SK-N-SH treated with all-trans-retinoic acid at 6 μM for 48 hours (cell line): ENCODE data around the gene NCAN.

Experiments used
- ATAC-seq: fragments of 200-7000 bp; cut with Tn5 transposase; 3 replicates; pipeline ENCODE4 v1.9.1; 2020; ENCODE audit warnings: mild to moderate bottlenecking, moderate library complexity
- BACH2 ChIP-seq: fragments of 250-450 bp; sonication (Bioruptor Pico); IDR thresholded peaks from 2 replicates; pipeline ENCODE4 v1.9.0; 2021; ENCODE audit warnings: mild to moderate bottlenecking, borderline replicate concordance
- CSDC2 ChIP-seq: fragments of 250-450 bp; sonication (Bioruptor Pico); IDR thresholded peaks from 2 replicates; pipeline ENCODE4 v1.5.0; 2020; ENCODE audit warnings: mild to moderate bottlenecking, moderate library complexity
- CSRNP3 ChIP-seq: fragments of 250-450 bp; sonication (Bioruptor Pico); IDR thresholded peaks from 2 replicates; pipeline ENCODE4 v1.5.1; 2021; ENCODE audit warnings: mild to moderate bottlenecking, moderate library complexity
- GLIS3 ChIP-seq: fragments of 250-450 bp; sonication (Bioruptor Pico); IDR thresholded peaks from 2 replicates; pipeline ENCODE4 v1.5.0; 2020; ENCODE audit warnings: mild to moderate bottlenecking, moderate library complexity
- RARB ChIP-seq: fragments of 250-450 bp; sonication (Bioruptor Pico); IDR thresholded peaks from 2 replicates; pipeline ENCODE4 v1.8.0; 2021; ENCODE audit warnings: mild to moderate bottlenecking, moderate library complexity
- SNAI2 ChIP-seq: fragments of 250-450 bp; sonication (Bioruptor Pico); IDR thresholded peaks from 2 replicates; pipeline ENCODE4 v1.5.0; 2020; ENCODE audit warnings: mild to moderate bottlenecking, moderate library complexity
- TCF4 ChIP-seq: fragments of 250-450 bp; sonication (Bioruptor Pico); IDR thresholded peaks from 2 replicates; pipeline ENCODE4 v1.8.0; 2021; ENCODE audit warnings: mild to moderate bottlenecking, moderate library complexity, borderline replicate concordance
- TOX ChIP-seq: fragments of 250-450 bp; sonication (Bioruptor Pico); IDR thresholded peaks from 2 replicates; pipeline ENCODE4 v1.8.0; 2021; ENCODE audit warnings: mild to moderate bottlenecking, moderate library complexity, borderline replicate concordance
- ZC3H10 ChIP-seq: fragments of 250-450 bp; sonication (Bioruptor Pico); IDR thresholded peaks from 2 replicates; pipeline ENCODE4 v1.5.1; 2021; ENCODE audit warnings: mild to moderate bottlenecking, moderate library complexity
- ZFP3 ChIP-seq: fragments of 250-450 bp; sonication (Bioruptor Pico); IDR thresholded peaks from 2 replicates; pipeline ENCODE4 v1.5.0; 2020; ENCODE audit warnings: mild to moderate bottlenecking, moderate library complexity
- ZFP30 ChIP-seq: fragments of 450-650 bp; formaldehyde crosslinking; IDR thresholded peaks from 2 replicates; pipeline ENCODE4 v1.5.0; 2022; ENCODE audit warnings: mild to moderate bottlenecking, moderate library complexity
- ZNF565 ChIP-seq: fragments of 450-650 bp; formaldehyde crosslinking; conservative IDR thresholded peaks from 2 replicates; pipeline ENCODE4 v1.5.0; 2020; ENCODE audit warnings: low read depth, mild to moderate bottlenecking, moderate library complexity
- ZNF70 ChIP-seq: fragments of 450-650 bp; formaldehyde crosslinking; IDR thresholded peaks from 2 replicates; pipeline ENCODE4 v1.5.0; 2020; ENCODE audit warnings: mild to moderate bottlenecking, moderate library complexity
- ZNF8 ChIP-seq: fragments of 450-650 bp; formaldehyde crosslinking; IDR thresholded peaks from 2 replicates; pipeline ENCODE4 v1.5.0; 2020; ENCODE audit warnings: mild to moderate bottlenecking, moderate library complexity
- TF ChIP-seq, protein P1 (sequence below): fragments of 250-450 bp; sonication (Bioruptor Pico); IDR thresholded peaks from 2 replicates; pipeline ENCODE4 v1.8.0; 2020; ENCODE audit warnings: mild to moderate bottlenecking, moderate library complexity, borderline replicate concordance
- TF ChIP-seq, protein P2 (sequence below): fragments of 250-450 bp; sonication (Bioruptor Pico); IDR thresholded peaks from 2 replicates; pipeline ENCODE4 v1.5.1; 2020; ENCODE audit warnings: low read depth, mild to moderate bottlenecking, moderate library complexity

The NCAN gene

GRCh38 chr19:19193926-19194325 is 17.8 kb upstream of the NCAN start (continued):
- TF ChIP-seq, protein P1, sequence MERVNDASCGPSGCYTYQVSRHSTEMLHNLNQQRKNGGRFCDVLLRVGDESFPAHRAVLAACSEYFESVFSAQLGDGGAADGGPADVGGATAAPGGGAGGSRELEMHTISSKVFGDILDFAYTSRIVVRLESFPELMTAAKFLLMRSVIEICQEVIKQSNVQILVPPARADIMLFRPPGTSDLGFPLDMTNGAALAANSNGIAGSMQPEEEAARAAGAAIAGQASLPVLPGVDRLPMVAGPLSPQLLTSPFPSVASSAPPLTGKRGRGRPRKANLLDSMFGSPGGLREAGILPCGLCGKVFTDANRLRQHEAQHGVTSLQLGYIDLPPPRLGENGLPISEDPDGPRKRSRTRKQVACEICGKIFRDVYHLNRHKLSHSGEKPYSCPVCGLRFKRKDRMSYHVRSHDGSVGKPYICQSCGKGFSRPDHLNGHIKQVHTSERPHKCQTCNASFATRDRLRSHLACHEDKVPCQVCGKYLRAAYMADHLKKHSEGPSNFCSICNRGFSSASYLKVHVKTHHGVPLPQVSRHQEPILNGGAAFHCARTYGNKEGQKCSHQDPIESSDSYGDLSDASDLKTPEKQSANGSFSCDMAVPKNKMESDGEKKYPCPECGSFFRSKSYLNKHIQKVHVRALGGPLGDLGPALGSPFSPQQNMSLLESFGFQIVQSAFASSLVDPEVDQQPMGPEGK = no peak
- TF ChIP-seq ZNF565 (no peak), RARB (CRISPR knock-in tag) (no peak), ZFP30 (CRISPR knock-in tag) (no peak), TCF4 (CRISPR knock-in tag) (no peak), SNAI2 (CRISPR knock-in tag) (no peak)
- TF ChIP-seq, all 23 proteins: peak for 0

GRCh38 chr19:19201697-19202630 is 9.8 kb upstream of the NCAN start:
- ATAC-seq = no peak
- TF ChIP-seq ZC3H10 (CRISPR knock-in tag) (no peak), ZNF565 (no peak), ZNF8 (CRISPR knock-in tag) (no peak), CSDC2 (CRISPR knock-in tag) (no peak)
- TF ChIP-seq, protein P1 = no peak

DNA sequence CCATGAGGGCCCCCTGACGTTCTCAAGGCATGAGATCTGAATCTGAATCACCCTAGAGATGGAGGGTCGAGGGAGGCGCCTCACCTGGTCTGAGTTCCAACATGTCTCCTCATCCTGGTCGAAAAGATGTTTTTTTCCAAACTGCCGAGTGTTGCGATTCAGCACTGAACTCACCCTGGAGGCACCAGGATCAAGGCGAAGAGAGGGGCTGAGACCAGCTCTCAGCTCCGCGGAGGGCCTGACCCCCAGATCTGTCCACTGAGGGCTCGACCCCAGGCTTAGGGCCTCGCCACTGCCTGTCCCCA is 9.1 kb upstream of the NCAN start:
- ATAC-seq = no peak

More for the DNA sequence above, 9.1 kb upstream of the NCAN start:
- TF ChIP-seq CSRNP3 (CRISPR knock-in tag) (no peak), SNAI2 (CRISPR knock-in tag) (no peak), BACH2 (CRISPR knock-in tag) (no peak), ZC3H10 (CRISPR knock-in tag) (no peak), GLIS3 (CRISPR knock-in tag) (no peak), RARB (CRISPR knock-in tag) (no peak), ZFP3 (CRISPR knock-in tag) (no peak), TOX (CRISPR knock-in tag) (no peak), ZNF70 (no peak)
- TF ChIP-seq, protein P2, sequence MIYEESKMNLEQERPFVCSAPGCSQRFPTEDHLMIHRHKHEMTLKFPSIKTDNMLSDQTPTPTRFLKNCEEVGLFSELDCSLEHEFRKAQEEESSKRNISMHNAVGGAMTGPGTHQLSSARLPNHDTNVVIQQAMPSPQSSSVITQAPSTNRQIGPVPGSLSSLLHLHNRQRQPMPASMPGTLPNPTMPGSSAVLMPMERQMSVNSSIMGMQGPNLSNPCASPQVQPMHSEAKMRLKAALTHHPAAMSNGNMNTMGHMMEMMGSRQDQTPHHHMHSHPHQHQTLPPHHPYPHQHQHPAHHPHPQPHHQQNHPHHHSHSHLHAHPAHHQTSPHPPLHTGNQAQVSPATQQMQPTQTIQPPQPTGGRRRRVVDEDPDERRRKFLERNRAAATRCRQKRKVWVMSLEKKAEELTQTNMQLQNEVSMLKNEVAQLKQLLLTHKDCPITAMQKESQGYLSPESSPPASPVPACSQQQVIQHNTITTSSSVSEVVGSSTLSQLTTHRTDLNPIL (CRISPR knock-in tag) = no peak
- TF ChIP-seq, protein P1 = no peak
- TF ChIP-seq, all 23 proteins: peak for 0
